Dendritic cell treated with granulocyte-macrophage colony-stimulating factor and Interleukin-4, amounts not matched to agents 40 ng/mL and 50 ng/mL, for 4 days (primary cell): ENCODE measurements around the gene CCDC85C.

Source experiments
- H3K27ac Mint-ChIP-seq: one replicate; pipeline ENCODE4 v1.8.0; 2022; ENCODE audit warnings: mild to moderate bottlenecking, mixed read lengths
- H3K27me3 Mint-ChIP-seq: one replicate; pipeline ENCODE4 v1.8.0; 2022; ENCODE audit warnings: mild to moderate bottlenecking, mixed read lengths
- H3K36me3 Mint-ChIP-seq: one replicate; pipeline ENCODE4 v1.8.0; 2022; ENCODE audit warnings: low read depth, mixed read lengths
- H3K4me1 Mint-ChIP-seq: one replicate; pipeline ENCODE4 v1.8.0; 2022; ENCODE audit warnings: low read depth, mixed read lengths
- H3K4me3 Mint-ChIP-seq: one replicate; pipeline ENCODE4 v1.8.0; 2022; ENCODE audit warnings: mild to moderate bottlenecking, moderate library complexity, mixed read lengths
- H3K9me3 Mint-ChIP-seq: one replicate; pipeline ENCODE4 v1.8.0; 2022; ENCODE audit warnings: mixed read lengths
- intact Hi-C: fragments of 100-400 bp; cut with micrococcal nuclease; formaldehyde crosslinking; loops from one replicate; pipeline ENCODE4 v1.15.0; 2022

The CCDC85C gene

GRCh38 chr14:99535908-99536778 is 67.9 kb downstream of the CCDC85C start:
- Mint-ChIP-seq H3K4me3 (no peak overlapping the region), H3K27me3 (no peaks in the 10 kb centered on the region), H3K4me1 (no peaks in the 10 kb centered on the region), H3K27ac (no peak overlapping the region), H3K36me3 (no peaks in the 10 kb centered on the region), H3K9me3 (no peaks in the 10 kb centered on the region)
- intact Hi-C loops: no loop called here

- H3K27me3 Mint-ChIP-seq: no peaks in the 10 kb centered on the region
- no peak overlapping the region for H3K27ac Mint-ChIP-seq
- no peaks in the 10 kb centered on the region for H3K9me3 Mint-ChIP-seq
- no peak overlapping the region for H3K4me3 Mint-ChIP-seq
- intact Hi-C loops: no loop called here
- H3K4me1 Mint-ChIP-seq: no peaks in the 10 kb centered on the region
- no peaks in the 10 kb centered on the region for H3K36me3 Mint-ChIP-seq
Observed at GRCh38 chr14:99535448-99535847, 68.6 kb downstream of the CCDC85C start.

- Mint-ChIP-seq H3K36me3 (no peaks in the 10 kb centered on the region), H3K4me3 (no peak overlapping the region), H3K9me3 (no peaks in the 10 kb centered on the region), H3K27ac (no peak overlapping the region), H3K4me1 (no peaks in the 10 kb centered on the region), H3K27me3 (no peaks in the 10 kb centered on the region)
- intact Hi-C loops: no loop called here
Observed at GRCh38 chr14:99534863-99535262, 69.1 kb downstream of the CCDC85C start.

- intact Hi-C loops: no loop called here
- Mint-ChIP-seq H3K27me3 (no peaks in the 10 kb centered on the region), H3K4me3 (no peak overlapping the region), H3K27ac (no peak overlapping the region), H3K9me3 (no peaks in the 10 kb centered on the region), H3K4me1 (no peaks in the 10 kb centered on the region), H3K36me3 (no peaks in the 10 kb centered on the region)
Observed at GRCh38 chr14:99534333-99534732, 69.7 kb downstream of the CCDC85C start.

GRCh38 chr14:99532310-99532709 is 71.7 kb downstream of the CCDC85C start:
- intact Hi-C loops: no loop called here
- no peak overlapping the region for H3K4me3 Mint-ChIP-seq
- no peaks in the 10 kb centered on the region for H3K9me3 Mint-ChIP-seq
- no peak overlapping the region for H3K27ac Mint-ChIP-seq
- H3K36me3 Mint-ChIP-seq: no peaks in the 10 kb centered on the region
- H3K4me1 Mint-ChIP-seq: no peaks in the 10 kb centered on the region
- no peaks in the 10 kb centered on the region for H3K27me3 Mint-ChIP-seq

- Mint-ChIP-seq H3K4me1 (no peaks in the 10 kb centered on the region), H3K9me3 (no peaks in the 10 kb centered on the region), H3K27me3 (no peaks in the 10 kb centered on the region), H3K27ac (no peak overlapping the region), H3K36me3 (no peaks in the 10 kb centered on the region), H3K4me3 (no peak overlapping the region)
- intact Hi-C loops: no loop called here
Observed at GRCh38 chr14:99531251-99532096, 72.5 kb downstream of the CCDC85C start.

GRCh38 chr14:99530407-99531155 is 73.4 kb downstream of the CCDC85C start:
- no peaks in the 10 kb centered on the region for H3K9me3 Mint-ChIP-seq

GRCh38 chr14:99529899-99530298 is 74.1 kb downstream of the CCDC85C start:
- intact Hi-C loops: no loop called here
- no peaks in the 10 kb centered on the region for H3K27me3 Mint-ChIP-seq
- H3K9me3 Mint-ChIP-seq: no peaks in the 10 kb centered on the region
- H3K4me3 Mint-ChIP-seq: no peak overlapping the region
- no peaks in the 10 kb centered on the region for H3K4me1 Mint-ChIP-seq
- H3K27ac Mint-ChIP-seq: no peak overlapping the region
- no peaks in the 10 kb centered on the region for H3K36me3 Mint-ChIP-seq

More at GRCh38 chr14:99530407-99531155, 73.4 kb downstream of the CCDC85C start:
- no peaks in the 10 kb centered on the region for H3K4me1 Mint-ChIP-seq
- H3K36me3 Mint-ChIP-seq: no peaks in the 10 kb centered on the region
- no peak overlapping the region for H3K4me3 Mint-ChIP-seq
- no peak overlapping the region for H3K27ac Mint-ChIP-seq
- no peaks in the 10 kb centered on the region for H3K27me3 Mint-ChIP-seq
- intact Hi-C loops: no loop called here

- H3K27me3 Mint-ChIP-seq: peaks cover 1% of the 10 kb centered on the region
- H3K4me3 Mint-ChIP-seq: no peak overlapping the region
- no peaks in the 10 kb centered on the region for H3K36me3 Mint-ChIP-seq
- intact Hi-C loops: no loop called here
- no peak overlapping the region for H3K27ac Mint-ChIP-seq
- H3K9me3 Mint-ChIP-seq: no peaks in the 10 kb centered on the region
- H3K4me1 Mint-ChIP-seq: no peaks in the 10 kb centered on the region
Observed at GRCh38 chr14:99527427-99528076, 76.5 kb downstream of the CCDC85C start.

- Mint-ChIP-seq H3K9me3 (no peaks in the 10 kb centered on the region), H3K4me3 (no peak overlapping the region), H3K4me1 (no peaks in the 10 kb centered on the region), H3K36me3 (no peaks in the 10 kb centered on the region), H3K27ac (no peak overlapping the region), H3K27me3 (peaks cover 1% of the 10 kb centered on the region)
- intact Hi-C loops: no loop called here
Observed at GRCh38 chr14:99527026-99527425, 77.0 kb downstream of the CCDC85C start.

- no peaks in the 10 kb centered on the region for H3K4me1 Mint-ChIP-seq
- no peaks in the 10 kb centered on the region for H3K9me3 Mint-ChIP-seq
- peaks cover 1% of the 10 kb centered on the region for H3K27me3 Mint-ChIP-seq
- no peak overlapping the region for H3K4me3 Mint-ChIP-seq
- H3K36me3 Mint-ChIP-seq: no peaks in the 10 kb centered on the region
- no peak overlapping the region for H3K27ac Mint-ChIP-seq
- intact Hi-C loops: no loop called here
Observed at GRCh38 chr14:99525699-99526080, 78.3 kb downstream of the CCDC85C start.

- Mint-ChIP-seq H3K36me3 (no peaks in the 10 kb centered on the region), H3K27me3 (peaks cover 1% of the 10 kb centered on the region), H3K4me3 (no peak overlapping the region), H3K4me1 (no peaks in the 10 kb centered on the region), H3K27ac (no peak overlapping the region), H3K9me3 (no peaks in the 10 kb centered on the region)
- intact Hi-C loops: no loop called here
Observed at GRCh38 chr14:99524804-99525698, 79.0 kb downstream of the CCDC85C start.
